Measurements from ENCODE around the gene ECE1. TPM values are rescaled to one million over a fixed set of nuclear protein-coding genes. Genes with fewer than 3 reads are reported as not detected.
A peak's percentile ranks its signal among the peaks of the same experiment; 100 is the strongest.

The ECE1 gene
- total and polyA plus RNA-seq, 11 donors, result 37.3 to 140 (median 59.4) TPM

- no peak overlapping the region for H3K27ac ChIP-seq
- intact Hi-C loops (cut with DNase I), result loop anchor here in 3 of 10 donors (5.0 to 10.0 kb wide), 7 partner anchors 85 to 493 kb away; partner anchors contain the start of gene HP1BP3 (in 1 of the 3)
- WGBS, 4 donors, result 92 to 98% (median 96%) methylated on average over 1 of the region's 1 CpG
Measured at GRCh38 chr1:21189906-21190500, 100.3 kb downstream of the ECE1 start.

DNA sequence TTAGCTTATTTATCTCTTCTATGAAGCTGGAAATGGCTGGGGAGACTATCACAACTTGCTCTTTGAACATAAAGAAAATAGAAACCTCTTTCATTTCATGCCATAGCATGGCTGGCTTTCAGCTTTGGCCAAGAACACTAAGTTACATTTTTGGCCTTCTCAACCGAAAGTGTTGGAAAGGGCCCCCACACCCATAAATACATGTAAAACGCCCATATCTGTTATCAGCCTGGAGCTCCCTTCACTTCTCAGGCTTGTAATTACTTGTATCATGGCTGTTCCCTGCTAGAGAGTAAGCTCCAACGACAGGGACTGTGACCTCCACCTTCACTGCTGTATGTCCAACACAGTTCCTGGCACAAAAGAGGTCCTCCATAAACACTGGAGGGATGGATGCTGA is 100.8 kb downstream of the ECE1 start:
- ATAC-seq, result no peak
- Histone ChIP-seq H3K36me3 (no peaks in the 10 kb centered on the region), H3K9me3 (no peaks in the 10 kb centered on the region), H3K27ac (no peak overlapping the region), H3K4me1 (peaks cover 0 to 18% (median 6%) of the 10 kb centered on the region in 12 donors), H3K27me3 (no peaks in the 10 kb centered on the region), H3K4me3 (no peak overlapping the region)
- 63 to 84% (median 75%) methylated on average over 3 of the region's 3 CpGs for WGBS, 4 donors
- intact Hi-C loops (cut with DNase I), result no loop called here
- TF ChIP-seq POLR2A (IDR thresholded peaks at IDR 0.05) (no peak), CTCF (IDR thresholded peaks at IDR 0.05) (no peak)
- DNase-seq, result no peak

More at GRCh38 chr1:21189906-21190500, 100.3 kb downstream of the ECE1 start:
- H3K4me3 ChIP-seq, result no peak overlapping the region
- DNase-seq (no peak), ATAC-seq (peak in 1 of 4 donors; percentile 36)
- H3K27me3 ChIP-seq, result no peaks in the 10 kb centered on the region
- no peaks in the 10 kb centered on the region for H3K9me3 ChIP-seq
- peaks cover 0 to 21% (median 6%) of the 10 kb centered on the region in 12 donors for H3K4me1 ChIP-seq
- no peak for TF ChIP-seq POLR2A (IDR thresholded peaks at IDR 0.05)
- no peak for TF ChIP-seq CTCF (IDR thresholded peaks at IDR 0.05)
- no peaks in the 10 kb centered on the region for H3K36me3 ChIP-seq

DNA sequence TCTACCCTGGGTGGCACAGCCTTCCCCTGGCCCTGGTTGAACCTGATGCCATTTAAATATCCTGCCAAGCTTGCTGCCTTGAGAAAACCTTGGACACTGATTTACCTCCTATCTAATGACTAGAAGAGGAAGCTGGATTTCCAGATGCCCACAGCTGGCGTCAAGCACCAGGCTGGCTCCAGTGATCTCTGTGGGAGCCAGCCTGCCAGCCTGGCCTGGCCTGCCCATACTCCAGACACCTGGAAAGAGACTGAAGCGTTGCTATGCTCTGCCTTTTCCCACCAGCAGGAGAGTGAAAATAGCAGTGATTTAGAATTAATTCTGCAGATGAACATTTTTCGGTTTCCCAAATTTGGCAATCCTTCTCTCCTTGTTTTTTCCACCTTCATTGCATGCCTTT is 102.0 kb downstream of the ECE1 start:
- WGBS, 4 donors, result 91 to 97% (median 94%) methylated on average over 3 of the region's 3 CpGs
- no peak for DNase-seq

More for the DNA sequence above, 102.0 kb downstream of the ECE1 start:
- H3K9me3 ChIP-seq, result no peaks in the 10 kb centered on the region
- peaks cover 0 to 28% (median 6%) of the 10 kb centered on the region in 12 donors for H3K4me1 ChIP-seq
- no peak overlapping the region for H3K4me3 ChIP-seq
- no peak for ATAC-seq
- intact Hi-C loops (cut with DNase I), result no loop called here
- H3K27me3 ChIP-seq, result no peaks in the 10 kb centered on the region
- H3K27ac ChIP-seq, result no peak overlapping the region
- TF ChIP-seq POLR2A (IDR thresholded peaks at IDR 0.05) (no peak), CTCF (IDR thresholded peaks at IDR 0.05) (no peak)
- H3K36me3 ChIP-seq, result no peaks in the 10 kb centered on the region

Data from heart left ventricle (tissue), 16 donors.